K562 (cell line): ENCODE results near the gene CTXN1.
"Not testable (repeated sequence)": the region's sequence is repeated elsewhere in the genome, so short reads cannot be mapped to it uniquely, and the experiment has no call there.

ENCODE experiments used
- FIP1L1 ChIP-seq: fragments of 200-400 bp; formaldehyde crosslinking; IDR thresholded peaks from 2 replicates; pipeline ENCODE4 v1.6.1; 2018; ENCODE audit warnings: mild to moderate bottlenecking, low read depth, low read length; ENCODE audit not compliant: poor library complexity, severe bottlenecking
- KDM1A ChIP-seq, 2 experiments: fragments of 450-650 bp; IDR thresholded peaks; 2 replicates each; pipeline ENCODE4 v1.6.1; 2016; ENCODE audit warnings: mild to moderate bottlenecking in 2 of 2
- MYC ChIP-seq, 2 experiments: fragments of 250-450 bp in 1 of 2; sonication (Bioruptor Pico) in 1 of 2; IDR thresholded peaks; 2 replicates each; pipeline versions ENCODE4 v1.5.1 to v1.6.1; 2012 to 2021; ENCODE audit warnings: low read depth in 2 of 2, borderline replicate concordance in 1 of 2, improper control_type of control experiment in 1 of 2, low read length in 1 of 2, mild to moderate bottlenecking in 1 of 2, moderate library complexity in 1 of 2

GRCh38 chr19:7893362-7894101 lies 32.4 kb downstream of the CTXN1 start:
- TF ChIP-seq KDM1A (IDR thresholded peaks at IDR 0.05); MYC (IDR thresholded peaks at IDR 0.05; ENCODE audit: low read depth, low read length); MYC (CRISPR knock-in tag; IDR thresholded peaks at IDR 0.05; ENCODE audit: borderline replicate concordance, low read depth); FIP1L1: not testable (repeated sequence)
